Neural cell (in vitro differentiated cells): ENCODE measurements around the gene ANKS1A. TPM values are rescaled to one million over a fixed set of nuclear protein-coding genes. Genes with fewer than 3 reads are reported as not detected.

Experiments used
- H2AFZ ChIP-seq: fragments of 200-600, 300-800 bp; sonication (generic), shearing (Covaris generic); 2 replicates; pipeline ENCODE4 v1.6.0; 2014; ENCODE audit warnings: low read depth, mild to moderate bottlenecking, antibody characterized with exemption, low read length, moderate library complexity
- H3F3A ChIP-seq: fragments of 200-600 bp; shearing (Covaris generic); 2 replicates; pipeline ENCODE4 v1.6.1; 2016; ENCODE audit warnings: mild to moderate bottlenecking, moderate library complexity, mixed read lengths, antibody characterized with exemption, low read length; ENCODE audit not compliant: insufficient read depth, poor library complexity, severe bottlenecking
- H3K27ac ChIP-seq: fragments of 200-600, 300-800 bp; sonication (generic), shearing (Covaris generic); 2 replicates; pipeline ENCODE4 v1.5.1; 2014; ENCODE audit warnings: mild to moderate bottlenecking, low read length, moderate library complexity
- H3K27me3 ChIP-seq: fragments of 300-800, 200-600 bp; sonication (generic), shearing (Covaris generic); 2 replicates; pipeline ENCODE4 v1.6.0; 2014; ENCODE audit warnings: mild to moderate bottlenecking, low read depth, low read length, moderate library complexity; ENCODE audit not compliant: insufficient read depth
- H3K36me3 ChIP-seq: fragments of 300-800, 200-600 bp; sonication (generic), shearing (Covaris generic); 2 replicates; pipeline ENCODE4 v1.5.1; 2014; ENCODE audit warnings: mild to moderate bottlenecking, antibody characterized with exemption, low read length, moderate library complexity; ENCODE audit not compliant: insufficient read depth
- H3K4me2 ChIP-seq: fragments of 300-800, 200-600 bp; sonication (generic), shearing (Covaris generic); 2 replicates; pipeline ENCODE4 v1.6.0; 2014; ENCODE audit warnings: mild to moderate bottlenecking, low read length
- H3K4me3 ChIP-seq: fragments of 300-800, 200-600 bp; sonication (generic), shearing (Covaris generic); 2 replicates; pipeline ENCODE4 v1.5.1; 2014; ENCODE audit warnings: mild to moderate bottlenecking, low read length, moderate library complexity
- H3K79me2 ChIP-seq: fragments of 200-600 bp; shearing (Covaris generic); replicated peaks from 2 replicates; pipeline ENCODE4 v1.6.0; 2014; ENCODE audit warnings: mild to moderate bottlenecking, low read length, moderate library complexity; ENCODE audit not compliant: insufficient read depth
- H3K9ac ChIP-seq: fragments of 300-800, 200-600 bp; sonication (generic), shearing (Covaris generic); 2 replicates; pipeline ENCODE4 v1.6.1; 2016; ENCODE audit warnings: mild to moderate bottlenecking, low read length, mixed read lengths
- H3K9me2 ChIP-seq: fragments of 200-600 bp; shearing (Covaris generic); 2 replicates; pipeline ENCODE4 v1.6.1; 2016; ENCODE audit warnings: mild to moderate bottlenecking, low read length, mixed read lengths; ENCODE audit not compliant: insufficient read depth
- H3K9me3 ChIP-seq: fragments of 200-600, 300-800 bp; sonication (generic), shearing (Covaris generic); 2 replicates; pipeline ENCODE4 v1.6.1; 2016; ENCODE audit warnings: mild to moderate bottlenecking, mixed run types, low read length, moderate library complexity, mixed read lengths
- H4K20me1 ChIP-seq: fragments of 200-600 bp; shearing (Covaris generic); 2 replicates; pipeline ENCODE4 v1.6.1; 2016; ENCODE audit warnings: mild to moderate bottlenecking, mixed run types; ENCODE audit not compliant: insufficient read depth
- EP300 ChIP-seq: fragments of 450-650 bp; conservative IDR thresholded peaks from 2 replicates; pipeline ENCODE4 v1.6.1; 2014; ENCODE audit warnings: antibody characterized with exemption, mild to moderate bottlenecking, moderate library complexity; ENCODE audit not compliant: poor library complexity, severe bottlenecking
- EZH2 ChIP-seq: fragments of 200-600, 300-800 bp; shearing (Covaris generic), sonication (generic); IDR thresholded peaks from 2 replicates; pipeline ENCODE4 v1.6.1; 2014; ENCODE audit warnings: antibody characterized with exemption, low read length, borderline replicate concordance, mild to moderate bottlenecking; ENCODE audit not compliant: insufficient read depth, poor library complexity, severe bottlenecking
- MXI1 ChIP-seq: fragments of 450-650 bp; conservative IDR thresholded peaks from 2 replicates; pipeline ENCODE4 v1.6.1; 2014; ENCODE audit warnings: antibody characterized with exemption, mild to moderate bottlenecking; ENCODE audit not compliant: poor library complexity, severe bottlenecking
- POLR2AphosphoS5 ChIP-seq: IDR thresholded peaks from 2 replicates; pipeline ENCODE4 v1.6.1; 2012
- RAD21 ChIP-seq: fragments of 450-650 bp; conservative IDR thresholded peaks from 2 replicates; pipeline ENCODE4 v1.6.1; 2014; ENCODE audit warnings: antibody characterized with exemption, mild to moderate bottlenecking, moderate library complexity
- SMC3 ChIP-seq: fragments of 450-650 bp; conservative IDR thresholded peaks from 2 replicates; pipeline ENCODE4 v1.6.1; 2014; ENCODE audit warnings: antibody characterized with exemption, mild to moderate bottlenecking, moderate library complexity; ENCODE audit not compliant: poor library complexity
- TAF1 ChIP-seq: IDR thresholded peaks from 2 replicates; pipeline ENCODE4 v1.6.1; 2012; ENCODE audit warnings: low read depth
- polyA plus RNA-seq: library from polyadenylated mRNA; depleted of rRNA; stranded (reverse); fragments of >200 nt; gene quantifications from 2 replicates; pipeline ENCODE4 v1.2.3, GENCODE V29; 2014
- TF ChIP-seq, protein P1 (sequence below): IDR thresholded peaks from 2 replicates; pipeline ENCODE4 v1.6.1; 2012; ENCODE audit warnings: borderline replicate concordance
- TF ChIP-seq, protein P2 (sequence below): fragments of 450-650 bp; IDR thresholded peaks from 2 replicates; pipeline ENCODE4 v1.5.1; 2014; ENCODE audit warnings: antibody characterized with exemption, mild to moderate bottlenecking, moderate library complexity; ENCODE audit not compliant: poor library complexity, severe bottlenecking

Gene ANKS1A
- polyA plus RNA-seq, 1 donor from 2014 or later: 22.6 TPM

DNA sequence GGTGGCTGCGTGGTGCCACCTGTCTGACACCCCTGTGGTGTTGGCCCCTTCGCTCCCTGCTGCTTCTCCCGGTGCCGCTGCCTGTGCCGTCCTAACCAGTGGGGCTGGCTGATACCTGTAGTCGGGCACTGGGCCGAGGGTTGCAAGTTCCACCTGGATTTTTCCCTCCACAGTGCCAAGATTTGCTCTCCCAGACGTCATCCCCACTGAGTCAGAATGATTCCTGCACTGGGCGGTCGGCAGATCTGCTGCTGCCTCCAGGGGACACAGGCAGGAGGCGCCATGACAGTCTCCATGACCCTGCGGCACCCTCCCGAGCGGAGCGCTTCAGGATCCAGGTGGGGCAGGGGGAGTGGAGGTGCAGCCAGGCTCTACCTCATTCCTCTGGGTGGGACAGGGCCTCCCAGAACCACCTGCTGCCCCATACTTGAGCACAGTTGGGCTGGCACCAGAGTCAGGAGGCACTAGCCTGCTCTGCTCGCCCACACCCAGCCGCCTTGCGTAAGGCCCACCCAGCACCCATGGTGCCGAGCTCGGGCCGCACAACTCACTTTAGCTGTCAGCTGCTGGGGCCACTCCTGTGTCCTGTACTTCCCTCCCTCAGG is 191.9 kb downstream of the ANKS1A start:
- H3K36me3 ChIP-seq: no peaks in the 10 kb centered on the region
- no peak overlapping the region for H3K4me3 ChIP-seq
- no peaks in the 10 kb centered on the region for H3F3A ChIP-seq
- no peak overlapping the region for H3K27ac ChIP-seq
- no peaks in the 10 kb centered on the region for H3K27me3 ChIP-seq
- no peak overlapping the region for H3K4me2 ChIP-seq
- H3K9ac ChIP-seq: no peak overlapping the region
- TF ChIP-seq POLR2AphosphoS5 (no peak), EZH2 (no peak), RAD21 (no peak), MXI1 (no peak), EP300 (no peak), TAF1 (no peak), SMC3 (no peak)
- TF ChIP-seq, protein P1, sequence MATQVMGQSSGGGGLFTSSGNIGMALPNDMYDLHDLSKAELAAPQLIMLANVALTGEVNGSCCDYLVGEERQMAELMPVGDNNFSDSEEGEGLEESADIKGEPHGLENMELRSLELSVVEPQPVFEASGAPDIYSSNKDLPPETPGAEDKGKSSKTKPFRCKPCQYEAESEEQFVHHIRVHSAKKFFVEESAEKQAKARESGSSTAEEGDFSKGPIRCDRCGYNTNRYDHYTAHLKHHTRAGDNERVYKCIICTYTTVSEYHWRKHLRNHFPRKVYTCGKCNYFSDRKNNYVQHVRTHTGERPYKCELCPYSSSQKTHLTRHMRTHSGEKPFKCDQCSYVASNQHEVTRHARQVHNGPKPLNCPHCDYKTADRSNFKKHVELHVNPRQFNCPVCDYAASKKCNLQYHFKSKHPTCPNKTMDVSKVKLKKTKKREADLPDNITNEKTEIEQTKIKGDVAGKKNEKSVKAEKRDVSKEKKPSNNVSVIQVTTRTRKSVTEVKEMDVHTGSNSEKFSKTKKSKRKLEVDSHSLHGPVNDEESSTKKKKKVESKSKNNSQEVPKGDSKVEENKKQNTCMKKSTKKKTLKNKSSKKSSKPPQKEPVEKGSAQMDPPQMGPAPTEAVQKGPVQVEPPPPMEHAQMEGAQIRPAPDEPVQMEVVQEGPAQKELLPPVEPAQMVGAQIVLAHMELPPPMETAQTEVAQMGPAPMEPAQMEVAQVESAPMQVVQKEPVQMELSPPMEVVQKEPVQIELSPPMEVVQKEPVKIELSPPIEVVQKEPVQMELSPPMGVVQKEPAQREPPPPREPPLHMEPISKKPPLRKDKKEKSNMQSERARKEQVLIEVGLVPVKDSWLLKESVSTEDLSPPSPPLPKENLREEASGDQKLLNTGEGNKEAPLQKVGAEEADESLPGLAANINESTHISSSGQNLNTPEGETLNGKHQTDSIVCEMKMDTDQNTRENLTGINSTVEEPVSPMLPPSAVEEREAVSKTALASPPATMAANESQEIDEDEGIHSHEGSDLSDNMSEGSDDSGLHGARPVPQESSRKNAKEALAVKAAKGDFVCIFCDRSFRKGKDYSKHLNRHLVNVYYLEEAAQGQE: no peak
- TF ChIP-seq, protein P2, sequence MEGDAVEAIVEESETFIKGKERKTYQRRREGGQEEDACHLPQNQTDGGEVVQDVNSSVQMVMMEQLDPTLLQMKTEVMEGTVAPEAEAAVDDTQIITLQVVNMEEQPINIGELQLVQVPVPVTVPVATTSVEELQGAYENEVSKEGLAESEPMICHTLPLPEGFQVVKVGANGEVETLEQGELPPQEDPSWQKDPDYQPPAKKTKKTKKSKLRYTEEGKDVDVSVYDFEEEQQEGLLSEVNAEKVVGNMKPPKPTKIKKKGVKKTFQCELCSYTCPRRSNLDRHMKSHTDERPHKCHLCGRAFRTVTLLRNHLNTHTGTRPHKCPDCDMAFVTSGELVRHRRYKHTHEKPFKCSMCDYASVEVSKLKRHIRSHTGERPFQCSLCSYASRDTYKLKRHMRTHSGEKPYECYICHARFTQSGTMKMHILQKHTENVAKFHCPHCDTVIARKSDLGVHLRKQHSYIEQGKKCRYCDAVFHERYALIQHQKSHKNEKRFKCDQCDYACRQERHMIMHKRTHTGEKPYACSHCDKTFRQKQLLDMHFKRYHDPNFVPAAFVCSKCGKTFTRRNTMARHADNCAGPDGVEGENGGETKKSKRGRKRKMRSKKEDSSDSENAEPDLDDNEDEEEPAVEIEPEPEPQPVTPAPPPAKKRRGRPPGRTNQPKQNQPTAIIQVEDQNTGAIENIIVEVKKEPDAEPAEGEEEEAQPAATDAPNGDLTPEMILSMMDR: no peak
- no peak overlapping the region for H2AFZ ChIP-seq
- no peaks in the 10 kb centered on the region for H4K20me1 ChIP-seq
- H3K79me2 ChIP-seq: no peaks in the 10 kb centered on the region
- H3K9me2 ChIP-seq: no peaks in the 10 kb centered on the region
- H3K9me3 ChIP-seq: no peaks in the 10 kb centered on the region

GRCh38 chr6:35081426-35081851 is 192.4 kb downstream of the ANKS1A start:
- H3K4me3 ChIP-seq: no peak overlapping the region
- no peak overlapping the region for H2AFZ ChIP-seq
- no peaks in the 10 kb centered on the region for H3F3A ChIP-seq
- H3K9me2 ChIP-seq: no peaks in the 10 kb centered on the region
- H3K9ac ChIP-seq: no peak overlapping the region
- no peaks in the 10 kb centered on the region for H4K20me1 ChIP-seq
- H3K9me3 ChIP-seq: no peaks in the 10 kb centered on the region
- H3K27ac ChIP-seq: no peak overlapping the region
- no peaks in the 10 kb centered on the region for H3K36me3 ChIP-seq
- H3K27me3 ChIP-seq: no peaks in the 10 kb centered on the region
- TF ChIP-seq EZH2 (no peak), EP300 (no peak), POLR2AphosphoS5 (no peak), TAF1 (no peak), MXI1 (no peak), RAD21 (no peak), SMC3 (no peak)
- TF ChIP-seq, protein P2: no peak
- TF ChIP-seq, protein P1: no peak
- H3K4me2 ChIP-seq: no peak overlapping the region
- no peaks in the 10 kb centered on the region for H3K79me2 ChIP-seq
